Measurements from ENCODE around the gene DOCK11. TPM values are rescaled to one million over a fixed set of nuclear protein-coding genes. Genes with fewer than 3 reads are reported as not detected.

Gene DOCK11
- polyA plus RNA-seq, 1 donor = 17.8 TPM

GRCh38 chrX:118634336-118634735, 138.7 kb downstream of the DOCK11 start:
- no peak for DNase-seq

GRCh38 chrX:118637997-118638396, 142.4 kb downstream of the DOCK11 start:
- DNase-seq = no peak

- DNase-seq = peak; percentile 3
Measured at GRCh38 chrX:118644378-118644777, 148.8 kb downstream of the DOCK11 start.

- DNase-seq = no peak
Measured at GRCh38 chrX:118652717-118653116, 157.1 kb downstream of the DOCK11 start.

GRCh38 chrX:118654331-118654730, 158.7 kb downstream of the DOCK11 start:
- no peak for DNase-seq

GRCh38 chrX:118655561-118656246, 160.1 kb downstream of the DOCK11 start:
- DNase-seq = no peak

- DNase-seq = no peak
Measured at GRCh38 chrX:118657413-118657812, 161.8 kb downstream of the DOCK11 start.

- DNase-seq = no peak
Measured at GRCh38 chrX:118660085-118660484, 164.5 kb downstream of the DOCK11 start.

- DNase-seq = no peak
Measured at GRCh38 chrX:118665204-118665603, 169.6 kb downstream of the DOCK11 start.

GRCh38 chrX:118666521-118666920, 170.9 kb downstream of the DOCK11 start:
- no peak for DNase-seq

GRCh38 chrX:118669435-118669834, 173.8 kb downstream of the DOCK11 start:
- no peak for DNase-seq

- DNase-seq = no peak
Measured at GRCh38 chrX:118675326-118675965, 179.8 kb downstream of the DOCK11 start.

- DNase-seq = no peak
Measured at GRCh38 chrX:118675966-118676349, 180.3 kb downstream of the DOCK11 start.

GRCh38 chrX:118677318-118677717, 181.7 kb downstream of the DOCK11 start:
- no peak for DNase-seq

GRCh38 chrX:118679290-118679689, 183.7 kb downstream of the DOCK11 start:
- no peak for DNase-seq

GRCh38 chrX:118682258-118683014, 186.8 kb downstream of the DOCK11 start:
- DNase-seq = no peak

GRCh38 chrX:118685393-118685792, 189.8 kb downstream of the DOCK11 start:
- DNase-seq = no peak

GRCh38 chrX:118688935-118689334, 193.3 kb downstream of the DOCK11 start:
- DNase-seq = no peak

- no peak for DNase-seq
Measured at GRCh38 chrX:118693843-118694242, 198.2 kb downstream of the DOCK11 start.

- no peak for DNase-seq
Measured at GRCh38 chrX:118694638-118695037, 199.0 kb downstream of the DOCK11 start.

- no peak for DNase-seq
Measured at GRCh38 chrX:118698516-118699170, 203.0 kb downstream of the DOCK11 start.

- no peak for DNase-seq
Measured at GRCh38 chrX:118702741-118703140, 207.1 kb downstream of the DOCK11 start.

GRCh38 chrX:118706681-118707080, 211.1 kb downstream of the DOCK11 start:
- DNase-seq = no peak
